Mammary epithelial cell (primary cell): ENCODE measurements around the gene TLE3.

Source experiments
- CTCF ChIP-seq, 2 donors: IDR thresholded peaks in 1 of 2; conservative IDR thresholded peaks in 1 of 2; 2 replicates each; pipeline ENCODE4 v1.5.1; 2011 to 2012; ENCODE audit warnings: inconsistent platforms in 2 of 2, low read length in 2 of 2, mild to moderate bottlenecking in 2 of 2, control low read depth in 1 of 2, low read depth in 1 of 2; ENCODE audit not compliant: insufficient read depth in 1 of 2; ENCODE audit errors: extremely low read depth in 1 of 2
- EZH2 ChIP-seq: IDR thresholded peaks from 2 replicates; pipeline ENCODE4 v1.6.1; 2012; ENCODE audit warnings: low read length, inconsistent platforms, borderline replicate concordance

DNA sequence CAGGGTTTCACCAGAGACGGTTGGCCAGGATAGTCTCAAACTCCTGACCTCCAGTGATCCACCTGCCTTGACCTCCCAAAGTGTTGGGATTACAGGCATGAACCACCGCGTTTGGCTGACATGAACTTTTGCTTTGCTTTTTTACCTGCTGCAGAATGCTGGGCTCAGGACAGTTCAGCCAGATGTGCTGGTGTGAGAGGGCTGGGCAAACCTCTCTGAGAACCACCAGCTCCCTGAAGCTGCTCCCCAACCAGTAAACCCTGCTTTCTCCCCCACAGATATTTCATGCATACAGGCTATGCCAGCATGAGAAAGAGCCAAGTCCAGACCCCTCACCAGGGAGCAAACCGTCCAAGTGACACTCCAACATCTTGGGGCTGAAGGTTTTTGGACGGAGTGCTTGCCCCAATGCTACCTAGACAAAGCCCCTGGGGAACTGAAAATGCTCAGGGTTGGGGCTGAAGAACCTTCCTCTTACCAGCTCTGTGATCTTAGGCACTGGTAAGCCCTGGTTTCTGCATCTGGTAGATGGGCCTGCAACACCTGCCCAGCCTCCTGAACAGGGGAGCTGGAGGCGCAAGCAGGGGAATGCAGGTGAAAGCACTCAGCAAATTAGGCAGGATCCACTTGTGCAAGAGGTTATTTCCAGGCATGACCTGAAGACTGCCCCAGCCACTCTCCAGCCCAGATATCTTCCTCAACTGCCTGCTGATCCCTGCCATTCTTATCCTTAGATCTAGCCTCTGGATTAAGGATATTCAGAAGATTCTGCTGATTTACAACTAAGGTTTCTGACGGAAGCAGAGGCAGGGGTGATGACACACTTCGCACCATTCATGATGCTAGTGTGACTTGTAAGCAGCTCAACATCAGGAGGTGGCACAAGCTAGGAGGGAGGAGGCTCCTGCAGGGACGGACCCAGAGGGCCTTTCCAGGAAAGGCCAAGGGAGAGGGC, 78.8 kb downstream of the TLE3 start:
- TF ChIP-seq CTCF (conservative IDR thresholded peaks at IDR 0.05 in 1 of 2, IDR thresholded peaks at IDR 0.05 in 1 of 2; ENCODE audit: extremely low read depth in 1 of 2, insufficient read depth in 1 of 2, low read depth in 1 of 2, low read length in 2 of 2) (no peak), EZH2 (no peak)
